GM23338 (cell line): ENCODE data around the gene VIPR1. TPM values are rescaled to one million over a fixed set of nuclear protein-coding genes. Genes with fewer than 3 reads are reported as not detected.

Experiments used
- ATAC-seq: fragments of 200-7000 bp; cut with Tn5 transposase; 3 replicates; pipeline ENCODE4 v1.9.1; 2020
- DNase-seq: peaks from one replicate; pipeline ENCODE4 v3.0.0-alpha.2; 2015; ENCODE audit warnings: low spot score
- H2AFZ ChIP-seq: fragments of 200-600 bp; sonication (generic); 2 replicates; pipeline ENCODE4 v1.8.0; 2016; ENCODE audit warnings: antibody characterized with exemption, mild to moderate bottlenecking, moderate library complexity
- H3F3A ChIP-seq: fragments of 200-600 bp; sonication (generic); replicated peaks from 2 replicates; pipeline ENCODE4 v1.8.0; 2017; ENCODE audit warnings: antibody characterized with exemption, mixed run types, low read depth
- H3K27ac ChIP-seq: fragments of 200-600 bp; sonication (generic); 2 replicates; pipeline ENCODE4 v1.6.1; 2016; ENCODE audit warnings: low read depth
- H3K27me3 ChIP-seq: fragments of 200-600 bp; sonication (generic); 2 replicates; pipeline ENCODE4 v1.8.0; 2016; ENCODE audit warnings: mild to moderate bottlenecking, mixed run types, moderate library complexity; ENCODE audit not compliant: insufficient read depth
- H3K36me3 ChIP-seq: fragments of 200-600 bp; sonication (generic); 2 replicates; pipeline ENCODE4 v1.8.0; 2016; ENCODE audit warnings: mild to moderate bottlenecking; ENCODE audit not compliant: insufficient read depth
- H3K4me1 ChIP-seq: fragments of 200-600 bp; sonication (generic); 2 replicates; pipeline ENCODE4 v1.8.0; 2016; ENCODE audit warnings: mild to moderate bottlenecking, moderate library complexity; ENCODE audit not compliant: insufficient read depth
- H3K4me2 ChIP-seq: fragments of 200-600 bp; sonication (generic); 2 replicates; pipeline ENCODE4 v1.7.1; 2017; ENCODE audit warnings: mixed run types
- H3K4me3 ChIP-seq: fragments of 200-600 bp; sonication (generic); 2 replicates; pipeline ENCODE4 v1.6.1; 2016; ENCODE audit warnings: mixed run types
- H3K79me2 ChIP-seq: fragments of 200-600 bp; sonication (generic); replicated peaks from 2 replicates; pipeline ENCODE4 v1.8.0; 2017; ENCODE audit warnings: mild to moderate bottlenecking; ENCODE audit not compliant: insufficient read depth
- H3K9me2 ChIP-seq: fragments of 200-600 bp; sonication (generic); 2 replicates; pipeline ENCODE4 v1.8.0; 2017; ENCODE audit not compliant: insufficient read depth
- H4K20me1 ChIP-seq: fragments of 200-600 bp; sonication (generic); replicated peaks from 2 replicates; pipeline ENCODE4 v1.8.0; 2017; ENCODE audit warnings: mild to moderate bottlenecking; ENCODE audit not compliant: insufficient read depth
- H3K27ac Mint-ChIP-seq: 2 replicates; pipeline ENCODE4 v1.8.0; 2020; ENCODE audit warnings: inconsistent platforms, mild to moderate bottlenecking, moderate library complexity, mixed read lengths
- H3K27me3 Mint-ChIP-seq: 3 replicates; pipeline ENCODE4 v1.8.0; 2022; ENCODE audit warnings: low read depth, mild to moderate bottlenecking, moderate library complexity, mixed read lengths, inconsistent platforms; ENCODE audit not compliant: insufficient read depth, poor library complexity
- H3K36me3 Mint-ChIP-seq: 3 replicates; pipeline ENCODE4 v1.8.0; 2021; ENCODE audit warnings: low read depth, mild to moderate bottlenecking, inconsistent platforms, moderate library complexity, mixed read lengths
- H3K4me1 Mint-ChIP-seq: 3 replicates; pipeline ENCODE4 v1.8.0; 2020; ENCODE audit warnings: mild to moderate bottlenecking, inconsistent platforms, mixed read lengths
- H3K4me3 Mint-ChIP-seq: 3 replicates; pipeline ENCODE4 v1.8.0; 2021; ENCODE audit warnings: moderate library complexity, mild to moderate bottlenecking, inconsistent platforms, mixed read lengths
- H3K9me3 Mint-ChIP-seq: 3 replicates; pipeline ENCODE4 v1.8.0; 2020; ENCODE audit warnings: moderate library complexity, mild to moderate bottlenecking, inconsistent platforms, mixed read lengths
- CREB1 ChIP-seq: fragments of 250-450 bp; sonication (Bioruptor Pico); IDR thresholded peaks from 2 replicates; pipeline ENCODE4 v1.5.0; 2020; ENCODE audit warnings: low read depth, mild to moderate bottlenecking, moderate library complexity
- CTCF ChIP-seq, 2 experiments: fragments of 200-600 bp in 1 of 2; sonication (generic) in 1 of 2; conservative IDR thresholded peaks; 2 replicates each; pipeline versions ENCODE4 v1.5.1 to v1.6.1; 2016 to 2017; ENCODE audit warnings: antibody characterized with exemption in 2 of 2, low read depth in 2 of 2, mild to moderate bottlenecking in 2 of 2, moderate library complexity in 1 of 2
- ETS1 ChIP-seq: IDR thresholded peaks from 2 replicates; pipeline ENCODE4 v1.6.1; 2016; ENCODE audit warnings: antibody characterized with exemption
- EZH2 ChIP-seq: fragments of 200-600 bp; sonication (generic); IDR thresholded peaks from one replicate; pipeline ENCODE4 v1.8.0; 2017; ENCODE audit warnings: antibody characterized with exemption, mild to moderate bottlenecking, low read depth; ENCODE audit not compliant: unreplicated experiment
- EZH2phosphoT487 ChIP-seq: fragments of 200-600 bp; sonication (generic); IDR thresholded peaks from one replicate; pipeline ENCODE4 v1.8.1; 2018; ENCODE audit warnings: antibody characterized with exemption; ENCODE audit not compliant: unreplicated experiment
- JUNB ChIP-seq: IDR thresholded peaks from one replicate; pipeline ENCODE4 v1.6.1; 2016; ENCODE audit warnings: antibody characterized with exemption; ENCODE audit not compliant: unreplicated experiment
- NANOG ChIP-seq: IDR thresholded peaks from 2 replicates; pipeline ENCODE4 v1.6.1; 2016; ENCODE audit warnings: antibody characterized with exemption, borderline replicate concordance
- POLR2AphosphoS5 ChIP-seq: IDR thresholded peaks from 2 replicates; pipeline ENCODE4 v1.6.1; 2016; ENCODE audit warnings: antibody characterized with exemption, low read depth
- STAT1 ChIP-seq: IDR thresholded peaks from one replicate; pipeline ENCODE4 v1.6.1; 2016; ENCODE audit warnings: antibody characterized with exemption; ENCODE audit not compliant: unreplicated experiment
- ZNF114 ChIP-seq: fragments of 250-450 bp; sonication (Bioruptor Pico); IDR thresholded peaks from 2 replicates; pipeline ENCODE4 v1.5.0; 2020; ENCODE audit warnings: mild to moderate bottlenecking, moderate library complexity
- ZNF331 ChIP-seq: fragments of 250-450 bp; sonication (Bioruptor Pico); IDR thresholded peaks from 2 replicates; pipeline ENCODE4 v1.5.0; 2020; ENCODE audit warnings: low read depth, mild to moderate bottlenecking, moderate library complexity
- polyA plus RNA-seq: library from polyadenylated mRNA; unstranded; fragments of >200 nt; fragmentation: Nextera tagmentation; extraction: Ambion mirVana; gene quantifications from 2 replicates; pipeline ENCODE4 v1.2.1, GENCODE V29; 2016
- total RNA-seq: library from RNA; depleted of rRNA; stranded (reverse); fragments of >200 nt; shearing (Covaris generic); gene quantifications from 2 replicates; pipeline ENCODE4 v1.2.3, GENCODE V29; 2014
- TF ChIP-seq, protein P1 (sequence below): fragments of 250-450 bp; sonication (Bioruptor Pico); IDR thresholded peaks from 2 replicates; pipeline ENCODE4 v1.5.0; 2020; ENCODE audit warnings: mild to moderate bottlenecking, moderate library complexity
- TF ChIP-seq, protein P2 (sequence below): IDR thresholded peaks from one replicate; pipeline ENCODE4 v1.6.1; 2018; ENCODE audit warnings: antibody characterized with exemption; ENCODE audit not compliant: unreplicated experiment

VIPR1 gene
- total and polyA plus RNA-seq, 2 experiments from 2014 or later = 6.3 to 19.3 TPM

- Mint-ChIP-seq H3K4me3 (no peak overlapping the region), H3K27ac (no peak overlapping the region), H3K4me1 (peaks cover 24% of the 10 kb centered on the region), H3K36me3 (peaks cover 2% of the 10 kb centered on the region; the same call in 1 of the 3 replicates), H3K27me3 (peaks cover 14% of the 10 kb centered on the region), H3K9me3 (no peaks in the 10 kb centered on the region)
- Histone ChIP-seq H3K27ac (no peak overlapping the region), H3K27me3 (no peaks in the 10 kb centered on the region), H3K4me3 (no peak overlapping the region), H3K9me2 (peaks cover 5% of the 10 kb centered on the region; the same call in 1 of the 2 replicates), H3K4me1 (peaks cover 5% of the 10 kb centered on the region; the same call in 1 of the 2 replicates), H4K20me1 (no peaks in the 10 kb centered on the region), H3F3A (no peaks in the 10 kb centered on the region), H2AFZ (no peak overlapping the region), H3K4me2 (no peak overlapping the region), H3K79me2 (no peaks in the 10 kb centered on the region), H3K36me3 (no peaks in the 10 kb centered on the region)
- no peak for TF ChIP-seq EZH2phosphoT487
- TF ChIP-seq STAT1 = no peak
- TF ChIP-seq NANOG = no peak
- TF ChIP-seq JUNB = no peak
- no peak for TF ChIP-seq POLR2AphosphoS5
- TF ChIP-seq, protein P1, sequence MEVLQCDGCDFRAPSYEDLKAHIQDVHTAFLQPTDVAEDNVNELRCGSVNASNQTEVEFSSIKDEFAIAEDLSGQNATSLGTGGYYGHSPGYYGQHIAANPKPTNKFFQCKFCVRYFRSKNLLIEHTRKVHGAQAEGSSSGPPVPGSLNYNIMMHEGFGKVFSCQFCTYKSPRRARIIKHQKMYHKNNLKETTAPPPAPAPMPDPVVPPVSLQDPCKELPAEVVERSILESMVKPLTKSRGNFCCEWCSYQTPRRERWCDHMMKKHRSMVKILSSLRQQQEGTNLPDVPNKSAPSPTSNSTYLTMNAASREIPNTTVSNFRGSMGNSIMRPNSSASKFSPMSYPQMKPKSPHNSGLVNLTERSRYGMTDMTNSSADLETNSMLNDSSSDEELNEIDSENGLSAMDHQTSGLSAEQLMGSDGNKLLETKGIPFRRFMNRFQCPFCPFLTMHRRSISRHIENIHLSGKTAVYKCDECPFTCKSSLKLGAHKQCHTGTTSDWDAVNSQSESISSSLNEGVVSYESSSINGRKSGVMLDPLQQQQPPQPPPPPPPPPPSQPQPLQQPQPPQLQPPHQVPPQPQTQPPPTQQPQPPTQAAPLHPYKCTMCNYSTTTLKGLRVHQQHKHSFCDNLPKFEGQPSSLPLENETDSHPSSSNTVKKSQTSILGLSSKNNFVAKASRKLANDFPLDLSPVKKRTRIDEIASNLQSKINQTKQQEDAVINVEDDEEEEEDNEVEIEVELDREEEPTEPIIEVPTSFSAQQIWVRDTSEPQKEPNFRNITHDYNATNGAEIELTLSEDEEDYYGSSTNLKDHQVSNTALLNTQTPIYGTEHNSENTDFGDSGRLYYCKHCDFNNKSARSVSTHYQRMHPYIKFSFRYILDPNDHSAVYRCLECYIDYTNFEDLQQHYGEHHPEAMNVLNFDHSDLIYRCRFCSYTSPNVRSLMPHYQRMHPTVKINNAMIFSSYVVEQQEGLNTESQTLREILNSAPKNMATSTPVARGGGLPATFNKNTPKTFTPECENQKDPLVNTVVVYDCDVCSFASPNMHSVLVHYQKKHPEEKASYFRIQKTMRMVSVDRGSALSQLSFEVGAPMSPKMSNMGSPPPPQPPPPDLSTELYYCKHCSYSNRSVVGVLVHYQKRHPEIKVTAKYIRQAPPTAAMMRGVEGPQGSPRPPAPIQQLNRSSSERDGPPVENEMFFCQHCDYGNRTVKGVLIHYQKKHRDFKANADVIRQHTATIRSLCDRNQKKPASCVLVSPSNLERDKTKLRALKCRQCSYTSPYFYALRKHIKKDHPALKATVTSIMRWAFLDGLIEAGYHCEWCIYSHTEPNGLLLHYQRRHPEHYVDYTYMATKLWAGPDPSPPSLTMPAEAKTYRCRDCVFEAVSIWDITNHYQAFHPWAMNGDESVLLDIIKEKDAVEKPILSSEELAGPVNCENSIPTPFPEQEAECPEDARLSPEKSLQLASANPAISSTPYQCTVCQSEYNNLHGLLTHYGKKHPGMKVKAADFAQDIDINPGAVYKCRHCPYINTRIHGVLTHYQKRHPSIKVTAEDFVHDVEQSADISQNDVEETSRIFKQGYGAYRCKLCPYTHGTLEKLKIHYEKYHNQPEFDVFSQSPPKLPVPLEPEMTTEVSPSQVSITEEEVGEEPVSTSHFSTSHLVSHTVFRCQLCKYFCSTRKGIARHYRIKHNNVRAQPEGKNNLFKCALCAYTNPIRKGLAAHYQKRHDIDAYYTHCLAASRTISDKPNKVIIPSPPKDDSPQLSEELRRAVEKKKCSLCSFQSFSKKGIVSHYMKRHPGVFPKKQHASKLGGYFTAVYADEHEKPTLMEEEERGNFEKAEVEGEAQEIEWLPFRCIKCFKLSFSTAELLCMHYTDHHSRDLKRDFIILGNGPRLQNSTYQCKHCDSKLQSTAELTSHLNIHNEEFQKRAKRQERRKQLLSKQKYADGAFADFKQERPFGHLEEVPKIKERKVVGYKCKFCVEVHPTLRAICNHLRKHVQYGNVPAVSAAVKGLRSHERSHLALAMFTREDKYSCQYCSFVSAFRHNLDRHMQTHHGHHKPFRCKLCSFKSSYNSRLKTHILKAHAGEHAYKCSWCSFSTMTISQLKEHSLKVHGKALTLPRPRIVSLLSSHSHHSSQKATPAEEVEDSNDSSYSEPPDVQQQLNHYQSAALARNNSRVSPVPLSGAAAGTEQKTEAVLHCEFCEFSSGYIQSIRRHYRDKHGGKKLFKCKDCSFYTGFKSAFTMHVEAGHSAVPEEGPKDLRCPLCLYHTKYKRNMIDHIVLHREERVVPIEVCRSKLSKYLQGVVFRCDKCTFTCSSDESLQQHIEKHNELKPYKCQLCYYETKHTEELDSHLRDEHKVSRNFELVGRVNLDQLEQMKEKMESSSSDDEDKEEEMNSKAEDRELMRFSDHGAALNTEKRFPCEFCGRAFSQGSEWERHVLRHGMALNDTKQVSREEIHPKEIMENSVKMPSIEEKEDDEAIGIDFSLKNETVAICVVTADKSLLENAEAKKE (CRISPR knock-in tag) = no peak
- TF ChIP-seq EZH2 = no peak
- TF ChIP-seq ZNF331 (CRISPR knock-in tag) = no peak
- TF ChIP-seq ZNF114 (CRISPR knock-in tag) = no peak
- TF ChIP-seq CREB1 (CRISPR knock-in tag) = no peak
- no peak for TF ChIP-seq CTCF (conservative IDR thresholded peaks at IDR 0.05; ENCODE audit: low read depth in 2 of 2)
- TF ChIP-seq, protein P2, sequence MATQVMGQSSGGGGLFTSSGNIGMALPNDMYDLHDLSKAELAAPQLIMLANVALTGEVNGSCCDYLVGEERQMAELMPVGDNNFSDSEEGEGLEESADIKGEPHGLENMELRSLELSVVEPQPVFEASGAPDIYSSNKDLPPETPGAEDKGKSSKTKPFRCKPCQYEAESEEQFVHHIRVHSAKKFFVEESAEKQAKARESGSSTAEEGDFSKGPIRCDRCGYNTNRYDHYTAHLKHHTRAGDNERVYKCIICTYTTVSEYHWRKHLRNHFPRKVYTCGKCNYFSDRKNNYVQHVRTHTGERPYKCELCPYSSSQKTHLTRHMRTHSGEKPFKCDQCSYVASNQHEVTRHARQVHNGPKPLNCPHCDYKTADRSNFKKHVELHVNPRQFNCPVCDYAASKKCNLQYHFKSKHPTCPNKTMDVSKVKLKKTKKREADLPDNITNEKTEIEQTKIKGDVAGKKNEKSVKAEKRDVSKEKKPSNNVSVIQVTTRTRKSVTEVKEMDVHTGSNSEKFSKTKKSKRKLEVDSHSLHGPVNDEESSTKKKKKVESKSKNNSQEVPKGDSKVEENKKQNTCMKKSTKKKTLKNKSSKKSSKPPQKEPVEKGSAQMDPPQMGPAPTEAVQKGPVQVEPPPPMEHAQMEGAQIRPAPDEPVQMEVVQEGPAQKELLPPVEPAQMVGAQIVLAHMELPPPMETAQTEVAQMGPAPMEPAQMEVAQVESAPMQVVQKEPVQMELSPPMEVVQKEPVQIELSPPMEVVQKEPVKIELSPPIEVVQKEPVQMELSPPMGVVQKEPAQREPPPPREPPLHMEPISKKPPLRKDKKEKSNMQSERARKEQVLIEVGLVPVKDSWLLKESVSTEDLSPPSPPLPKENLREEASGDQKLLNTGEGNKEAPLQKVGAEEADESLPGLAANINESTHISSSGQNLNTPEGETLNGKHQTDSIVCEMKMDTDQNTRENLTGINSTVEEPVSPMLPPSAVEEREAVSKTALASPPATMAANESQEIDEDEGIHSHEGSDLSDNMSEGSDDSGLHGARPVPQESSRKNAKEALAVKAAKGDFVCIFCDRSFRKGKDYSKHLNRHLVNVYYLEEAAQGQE = no peak
- no peak for TF ChIP-seq ETS1
- DNase-seq (no peak), ATAC-seq (no peak)
Observed at GRCh38 chr3:42531470-42531869, 29.0 kb downstream of the VIPR1 start.
